ENCODE measurements around the gene SEMA5A. TPM values are rescaled to one million over a fixed set of nuclear protein-coding genes. Genes with fewer than 3 reads are reported as not detected.

SEMA5A gene
- total RNA-seq, 1 donor from 2014 or later = 0.51 TPM

DNA sequence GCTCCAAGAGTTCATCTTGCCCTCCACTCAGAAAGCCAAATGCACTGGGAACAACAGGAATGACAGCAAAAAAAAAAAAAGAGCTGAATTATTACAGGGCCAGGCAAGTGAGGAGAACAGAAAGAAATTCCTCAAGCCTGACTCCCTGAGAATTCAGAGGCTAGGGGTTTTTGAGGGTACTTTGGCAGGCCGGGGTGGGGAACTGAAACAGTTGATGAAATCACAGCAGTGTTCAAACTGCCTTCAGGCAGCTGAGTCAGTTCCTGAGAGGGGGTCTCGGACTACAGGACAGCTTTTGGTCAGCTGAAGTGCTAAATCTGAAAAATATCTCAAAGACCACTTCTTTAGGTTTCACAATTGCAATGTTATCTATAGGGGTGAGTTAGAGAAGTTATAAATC lies 419.4 kb downstream of the SEMA5A start:
- TF ChIP-seq, protein P1, sequence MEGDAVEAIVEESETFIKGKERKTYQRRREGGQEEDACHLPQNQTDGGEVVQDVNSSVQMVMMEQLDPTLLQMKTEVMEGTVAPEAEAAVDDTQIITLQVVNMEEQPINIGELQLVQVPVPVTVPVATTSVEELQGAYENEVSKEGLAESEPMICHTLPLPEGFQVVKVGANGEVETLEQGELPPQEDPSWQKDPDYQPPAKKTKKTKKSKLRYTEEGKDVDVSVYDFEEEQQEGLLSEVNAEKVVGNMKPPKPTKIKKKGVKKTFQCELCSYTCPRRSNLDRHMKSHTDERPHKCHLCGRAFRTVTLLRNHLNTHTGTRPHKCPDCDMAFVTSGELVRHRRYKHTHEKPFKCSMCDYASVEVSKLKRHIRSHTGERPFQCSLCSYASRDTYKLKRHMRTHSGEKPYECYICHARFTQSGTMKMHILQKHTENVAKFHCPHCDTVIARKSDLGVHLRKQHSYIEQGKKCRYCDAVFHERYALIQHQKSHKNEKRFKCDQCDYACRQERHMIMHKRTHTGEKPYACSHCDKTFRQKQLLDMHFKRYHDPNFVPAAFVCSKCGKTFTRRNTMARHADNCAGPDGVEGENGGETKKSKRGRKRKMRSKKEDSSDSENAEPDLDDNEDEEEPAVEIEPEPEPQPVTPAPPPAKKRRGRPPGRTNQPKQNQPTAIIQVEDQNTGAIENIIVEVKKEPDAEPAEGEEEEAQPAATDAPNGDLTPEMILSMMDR (IDR thresholded peaks at IDR 0.05; ENCODE audit: partially characterized antibody, unreplicated experiment) = no peak
- no peak overlapping the region for H3K4me3 Mint-ChIP-seq (ENCODE audit: unreplicated experiment)
- no peaks in the 10 kb centered on the region for H3K27me3 Mint-ChIP-seq (ENCODE audit: unreplicated experiment)
- DNase-seq = no peak
- no peak overlapping the region for H3K27ac Mint-ChIP-seq (ENCODE audit: unreplicated experiment)
- H3K4me1 Mint-ChIP-seq (ENCODE audit: low read depth, unreplicated experiment) = no peaks in the 10 kb centered on the region
- H3K36me3 Mint-ChIP-seq (ENCODE audit: unreplicated experiment) = no peaks in the 10 kb centered on the region
- H3K9me3 Mint-ChIP-seq (ENCODE audit: unreplicated experiment) = peaks cover 3% of the 10 kb centered on the region

DNA sequence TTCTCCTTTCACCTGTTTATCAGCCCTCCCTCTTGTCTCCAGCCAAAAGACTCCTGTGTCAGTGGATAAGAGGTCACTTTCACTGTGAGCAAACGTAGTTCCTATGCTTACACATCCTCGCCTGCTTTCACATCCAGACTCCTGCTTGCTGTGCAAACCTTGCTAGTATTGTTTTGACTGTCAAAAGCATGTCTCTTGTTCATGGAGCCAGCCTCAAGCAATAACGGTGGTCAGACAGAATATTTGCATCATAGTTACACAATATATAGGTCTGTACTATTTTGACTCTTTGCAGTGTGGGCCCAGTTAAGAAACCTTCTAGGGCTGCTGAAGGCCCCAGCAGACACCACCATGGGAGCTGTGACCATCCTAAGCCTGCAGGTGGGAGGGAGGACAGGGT lies 420.0 kb downstream of the SEMA5A start:
- Mint-ChIP-seq H3K27ac (ENCODE audit: unreplicated experiment) (no peak overlapping the region), H3K4me3 (ENCODE audit: unreplicated experiment) (no peak overlapping the region), H3K4me1 (ENCODE audit: low read depth, unreplicated experiment) (no peaks in the 10 kb centered on the region), H3K9me3 (ENCODE audit: unreplicated experiment) (peaks cover 3% of the 10 kb centered on the region), H3K36me3 (ENCODE audit: unreplicated experiment) (no peaks in the 10 kb centered on the region), H3K27me3 (ENCODE audit: unreplicated experiment) (no peaks in the 10 kb centered on the region)
- DNase-seq = no peak
- TF ChIP-seq, protein P1 (IDR thresholded peaks at IDR 0.05; ENCODE audit: partially characterized antibody, unreplicated experiment) = no peak

DNA sequence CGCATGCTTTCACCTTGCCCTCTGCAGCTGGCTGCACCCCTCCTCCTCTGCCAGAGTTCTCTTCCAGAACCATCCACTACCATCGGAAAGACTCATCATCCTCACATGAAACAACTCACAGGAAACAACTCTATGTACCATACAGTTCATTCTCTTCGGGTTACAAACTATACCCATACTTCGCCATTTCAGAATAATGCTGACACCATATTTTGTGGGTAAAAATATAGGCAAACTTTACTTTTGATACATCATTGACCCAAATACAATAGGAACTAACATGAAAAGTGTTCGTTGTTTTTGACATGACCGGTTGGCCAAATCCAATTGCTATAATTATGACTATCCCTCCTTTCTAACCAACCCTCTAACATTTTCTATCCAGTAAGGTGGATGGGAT lies 421.0 kb downstream of the SEMA5A start:
- TF ChIP-seq, protein P1 (IDR thresholded peaks at IDR 0.05; ENCODE audit: partially characterized antibody, unreplicated experiment) = no peak
- no peaks in the 10 kb centered on the region for H3K4me1 Mint-ChIP-seq (ENCODE audit: low read depth, unreplicated experiment)
- peaks cover 3% of the 10 kb centered on the region for H3K9me3 Mint-ChIP-seq (ENCODE audit: unreplicated experiment)
- H3K27me3 Mint-ChIP-seq (ENCODE audit: unreplicated experiment) = no peaks in the 10 kb centered on the region
- no peak overlapping the region for H3K4me3 Mint-ChIP-seq (ENCODE audit: unreplicated experiment)
- DNase-seq = no peak
- H3K36me3 Mint-ChIP-seq (ENCODE audit: unreplicated experiment) = no peaks in the 10 kb centered on the region
- no peak overlapping the region for H3K27ac Mint-ChIP-seq (ENCODE audit: unreplicated experiment)

GRCh38 chr5:9124071-9124470 lies 421.8 kb downstream of the SEMA5A start:
- H3K27ac Mint-ChIP-seq (ENCODE audit: unreplicated experiment) = no peak overlapping the region
- H3K4me3 Mint-ChIP-seq (ENCODE audit: unreplicated experiment) = no peak overlapping the region
- peaks cover 3% of the 10 kb centered on the region for H3K9me3 Mint-ChIP-seq (ENCODE audit: unreplicated experiment)
- no peak for DNase-seq
- H3K36me3 Mint-ChIP-seq (ENCODE audit: unreplicated experiment) = no peaks in the 10 kb centered on the region
- no peaks in the 10 kb centered on the region for H3K27me3 Mint-ChIP-seq (ENCODE audit: unreplicated experiment)
- H3K4me1 Mint-ChIP-seq (ENCODE audit: low read depth, unreplicated experiment) = no peaks in the 10 kb centered on the region
- TF ChIP-seq, protein P1 (IDR thresholded peaks at IDR 0.05; ENCODE audit: partially characterized antibody, unreplicated experiment) = no peak

GRCh38 chr5:9122528-9122927 lies 423.3 kb downstream of the SEMA5A start:
- Mint-ChIP-seq H3K9me3 (ENCODE audit: unreplicated experiment) (peaks cover 3% of the 10 kb centered on the region), H3K27me3 (ENCODE audit: unreplicated experiment) (no peaks in the 10 kb centered on the region), H3K36me3 (ENCODE audit: unreplicated experiment) (no peaks in the 10 kb centered on the region), H3K4me1 (ENCODE audit: low read depth, unreplicated experiment) (no peaks in the 10 kb centered on the region), H3K27ac (ENCODE audit: unreplicated experiment) (no peak overlapping the region), H3K4me3 (ENCODE audit: unreplicated experiment) (no peak overlapping the region)
- TF ChIP-seq, protein P1 (IDR thresholded peaks at IDR 0.05; ENCODE audit: partially characterized antibody, unreplicated experiment) = no peak
- DNase-seq = no peak
